ENCODE results near the gene CCNK. TPM values are rescaled to one million over a fixed set of nuclear protein-coding genes. Genes with fewer than 3 reads are reported as not detected.

The CCNK gene
- total RNA-seq, 1 experiment from 2014 or later = 23.3 TPM

GRCh38 chr14:99532310-99532709 lies 51.1 kb downstream of the CCNK start:
- DNase-seq (ENCODE audit: extremely low read depth, low read depth) = no peak

GRCh38 chr14:99534333-99534732 lies 53.1 kb downstream of the CCNK start:
- no peak for DNase-seq (ENCODE audit: extremely low read depth, low read depth)

- no peak for DNase-seq (ENCODE audit: extremely low read depth, low read depth)
Measured at GRCh38 chr14:99534863-99535262, 53.7 kb downstream of the CCNK start.

- DNase-seq (ENCODE audit: extremely low read depth, low read depth) = no peak
Measured at GRCh38 chr14:99535448-99535847, 54.2 kb downstream of the CCNK start.

- no peak for DNase-seq (ENCODE audit: extremely low read depth, low read depth)
Measured at GRCh38 chr14:99535908-99536778, 54.9 kb downstream of the CCNK start.

GRCh38 chr14:99537399-99537798 lies 56.2 kb downstream of the CCNK start:
- no peak for DNase-seq (ENCODE audit: extremely low read depth, low read depth)

GRCh38 chr14:99538275-99538674 lies 57.1 kb downstream of the CCNK start:
- DNase-seq (ENCODE audit: extremely low read depth, low read depth) = no peak

GRCh38 chr14:99538733-99539132 lies 57.5 kb downstream of the CCNK start:
- DNase-seq (ENCODE audit: extremely low read depth, low read depth) = no peak

GRCh38 chr14:99539491-99539890 lies 58.3 kb downstream of the CCNK start:
- no peak for DNase-seq (ENCODE audit: extremely low read depth, low read depth)

- no peak for DNase-seq (ENCODE audit: extremely low read depth, low read depth)
Measured at GRCh38 chr14:99540196-99541032, 59.2 kb downstream of the CCNK start.

GRCh38 chr14:99541211-99541610 lies 60.0 kb downstream of the CCNK start:
- DNase-seq (ENCODE audit: extremely low read depth, low read depth) = no peak

- no peak for DNase-seq (ENCODE audit: extremely low read depth, low read depth)
Measured at GRCh38 chr14:99541677-99542470, 60.7 kb downstream of the CCNK start.

- no peak for DNase-seq (ENCODE audit: extremely low read depth, low read depth)
Measured at GRCh38 chr14:99542566-99542965, 61.4 kb downstream of the CCNK start.

- DNase-seq (ENCODE audit: extremely low read depth, low read depth) = no peak
Measured at GRCh38 chr14:99543370-99543769, 62.2 kb downstream of the CCNK start.

- no peak for DNase-seq (ENCODE audit: extremely low read depth, low read depth)
Measured at GRCh38 chr14:99543985-99544384, 62.8 kb downstream of the CCNK start.

- DNase-seq (ENCODE audit: extremely low read depth, low read depth) = no peak
Measured at GRCh38 chr14:99544991-99545390, 63.8 kb downstream of the CCNK start.

GRCh38 chr14:99545586-99545985 lies 64.4 kb downstream of the CCNK start:
- DNase-seq (ENCODE audit: extremely low read depth, low read depth) = no peak

- no peak for DNase-seq (ENCODE audit: extremely low read depth, low read depth)
Measured at GRCh38 chr14:99546234-99546879, 65.1 kb downstream of the CCNK start.

GRCh38 chr14:99548255-99548654 lies 67.0 kb downstream of the CCNK start:
- no peak for DNase-seq (ENCODE audit: extremely low read depth, low read depth)

- no peak for DNase-seq (ENCODE audit: extremely low read depth, low read depth)
Measured at GRCh38 chr14:99548871-99549515, 67.8 kb downstream of the CCNK start.

Data from NCI-H460 (cell line).